ENCODE measurements around the gene TMEM132C.

DNA sequence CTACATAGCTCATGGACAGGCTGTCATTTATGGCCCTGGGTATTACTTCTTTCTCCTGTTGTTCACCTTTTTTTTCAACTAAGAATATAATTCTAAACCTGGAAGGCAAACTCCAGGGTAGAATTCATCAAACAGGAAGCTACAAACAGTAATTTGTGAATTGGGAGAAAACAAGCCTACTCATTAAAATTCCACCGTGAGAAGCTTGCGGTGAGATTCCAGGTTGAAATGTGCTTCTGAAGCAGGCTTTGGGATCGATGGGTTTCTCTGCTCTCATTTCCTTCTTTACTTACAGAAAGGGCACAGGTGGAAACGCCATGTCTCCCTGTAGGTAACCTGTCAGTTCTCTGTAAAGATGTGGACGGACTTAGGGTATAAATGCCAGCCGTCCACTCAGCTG lies 257.5 kb downstream of the TMEM132C start:
- TF ChIP-seq, protein P1, sequence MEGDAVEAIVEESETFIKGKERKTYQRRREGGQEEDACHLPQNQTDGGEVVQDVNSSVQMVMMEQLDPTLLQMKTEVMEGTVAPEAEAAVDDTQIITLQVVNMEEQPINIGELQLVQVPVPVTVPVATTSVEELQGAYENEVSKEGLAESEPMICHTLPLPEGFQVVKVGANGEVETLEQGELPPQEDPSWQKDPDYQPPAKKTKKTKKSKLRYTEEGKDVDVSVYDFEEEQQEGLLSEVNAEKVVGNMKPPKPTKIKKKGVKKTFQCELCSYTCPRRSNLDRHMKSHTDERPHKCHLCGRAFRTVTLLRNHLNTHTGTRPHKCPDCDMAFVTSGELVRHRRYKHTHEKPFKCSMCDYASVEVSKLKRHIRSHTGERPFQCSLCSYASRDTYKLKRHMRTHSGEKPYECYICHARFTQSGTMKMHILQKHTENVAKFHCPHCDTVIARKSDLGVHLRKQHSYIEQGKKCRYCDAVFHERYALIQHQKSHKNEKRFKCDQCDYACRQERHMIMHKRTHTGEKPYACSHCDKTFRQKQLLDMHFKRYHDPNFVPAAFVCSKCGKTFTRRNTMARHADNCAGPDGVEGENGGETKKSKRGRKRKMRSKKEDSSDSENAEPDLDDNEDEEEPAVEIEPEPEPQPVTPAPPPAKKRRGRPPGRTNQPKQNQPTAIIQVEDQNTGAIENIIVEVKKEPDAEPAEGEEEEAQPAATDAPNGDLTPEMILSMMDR (IDR thresholded peaks at IDR 0.05) = no peak
- no peak for TF ChIP-seq POLR2AphosphoS5 (IDR thresholded peaks at IDR 0.05)
- TF ChIP-seq EP300 (IDR thresholded peaks at IDR 0.05) = no peak
